Osteoblast (primary cell): ENCODE measurements around the gene FLT1. TPM values are rescaled to one million over a fixed set of nuclear protein-coding genes. Genes with fewer than 3 reads are reported as not detected.

ENCODE experiments used
- DNase-seq: peaks from one replicate; pipeline ENCODE4 v3.0.0; 2011; ENCODE audit warnings: low spot score, mixed read lengths; ENCODE audit not compliant: insufficient read length; ENCODE audit errors: missing footprints
- H2AFZ ChIP-seq: 2 replicates; pipeline ENCODE4 v1.6.0; 2011; ENCODE audit warnings: mild to moderate bottlenecking, low read length
- H3K27ac ChIP-seq: 2 replicates; pipeline ENCODE4 v1.5.1; 2011; ENCODE audit warnings: mild to moderate bottlenecking, low read depth, low read length, moderate library complexity
- H3K27me3 ChIP-seq: 2 replicates; pipeline ENCODE4 v1.6.0; 2012; ENCODE audit warnings: mild to moderate bottlenecking, control low read depth, inconsistent platforms, low read length, moderate library complexity; ENCODE audit not compliant: insufficient read depth
- H3K36me3 ChIP-seq: 2 replicates; pipeline ENCODE4 v1.5.1; 2011; ENCODE audit warnings: mild to moderate bottlenecking, low read length, control low read depth, moderate library complexity; ENCODE audit not compliant: insufficient read depth
- H3K4me1 ChIP-seq: 2 replicates; pipeline ENCODE4 v1.5.1; 2011; ENCODE audit warnings: mild to moderate bottlenecking, low read length, control low read depth, moderate library complexity; ENCODE audit not compliant: insufficient read depth
- H3K4me2 ChIP-seq: 2 replicates; pipeline ENCODE4 v1.6.0; 2011; ENCODE audit warnings: mild to moderate bottlenecking, low read length; ENCODE audit not compliant: insufficient read depth
- H3K4me3 ChIP-seq: fragments of 200-600 bp; sonication (generic); 3 replicates; pipeline ENCODE4 v1.5.1; 2012; ENCODE audit warnings: mild to moderate bottlenecking, low read length, inconsistent platforms; ENCODE audit not compliant: insufficient read depth
- H3K79me2 ChIP-seq: 2 replicates; pipeline ENCODE4 v1.6.0; 2012; ENCODE audit warnings: mild to moderate bottlenecking, low read length, control low read depth, inconsistent platforms; ENCODE audit not compliant: insufficient read depth
- H3K9me3 ChIP-seq: 2 replicates; pipeline ENCODE4 v1.5.1; 2011; ENCODE audit warnings: low read depth, low read length, control low read depth
- H4K20me1 ChIP-seq: 2 replicates; pipeline ENCODE4 v1.6.0; 2012; ENCODE audit warnings: mild to moderate bottlenecking, low read length, control low read depth; ENCODE audit not compliant: insufficient read depth
- total RNA-seq: library from RNA; depleted of rRNA; stranded (reverse); fragments of >200 nt; gene quantifications from 2 replicates; pipeline ENCODE4 v1.2.3, GENCODE V29; 2012
- TF ChIP-seq, protein P1 (sequence below): IDR thresholded peaks from 2 replicates; pipeline ENCODE4 v1.5.1; 2011; ENCODE audit warnings: mild to moderate bottlenecking, low read depth, low read length, moderate library complexity; ENCODE audit errors: extremely low read depth

FLT1 gene
- total RNA-seq, 1 donor = not detected

DNA sequence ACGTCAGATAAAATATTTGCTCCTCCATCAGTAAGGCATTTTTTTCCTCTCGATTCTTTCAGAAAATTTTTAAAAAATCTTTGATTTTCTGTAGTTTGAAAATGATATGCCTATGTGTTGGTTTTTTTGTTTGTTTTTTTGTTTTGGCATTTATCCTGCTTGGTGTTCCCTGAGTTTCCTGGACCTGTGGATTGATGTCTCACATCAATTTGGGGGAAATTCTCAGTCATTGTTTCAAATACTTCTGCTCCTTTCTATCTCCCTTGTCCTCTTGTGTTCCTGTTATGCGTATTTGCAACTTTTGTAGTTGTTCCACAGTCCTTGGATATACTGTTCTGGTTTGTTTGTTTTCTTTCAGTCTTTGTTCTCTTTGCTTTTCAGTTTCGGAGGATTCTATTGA lies 18.8 kb upstream of the FLT1 start:
- H3K27me3 ChIP-seq = peaks cover 8% of the 10 kb centered on the region
- H4K20me1 ChIP-seq = no peaks in the 10 kb centered on the region
- H3K4me2 ChIP-seq = no peak overlapping the region
- H3K9me3 ChIP-seq = no peaks in the 10 kb centered on the region
- H3K36me3 ChIP-seq = no peaks in the 10 kb centered on the region
- no peak overlapping the region for H3K27ac ChIP-seq
- DNase-seq = no peak
- H3K4me1 ChIP-seq = no peaks in the 10 kb centered on the region
- H3K4me3 ChIP-seq = no peak overlapping the region
- no peak overlapping the region for H2AFZ ChIP-seq
- H3K79me2 ChIP-seq = no peaks in the 10 kb centered on the region
- TF ChIP-seq, protein P1, sequence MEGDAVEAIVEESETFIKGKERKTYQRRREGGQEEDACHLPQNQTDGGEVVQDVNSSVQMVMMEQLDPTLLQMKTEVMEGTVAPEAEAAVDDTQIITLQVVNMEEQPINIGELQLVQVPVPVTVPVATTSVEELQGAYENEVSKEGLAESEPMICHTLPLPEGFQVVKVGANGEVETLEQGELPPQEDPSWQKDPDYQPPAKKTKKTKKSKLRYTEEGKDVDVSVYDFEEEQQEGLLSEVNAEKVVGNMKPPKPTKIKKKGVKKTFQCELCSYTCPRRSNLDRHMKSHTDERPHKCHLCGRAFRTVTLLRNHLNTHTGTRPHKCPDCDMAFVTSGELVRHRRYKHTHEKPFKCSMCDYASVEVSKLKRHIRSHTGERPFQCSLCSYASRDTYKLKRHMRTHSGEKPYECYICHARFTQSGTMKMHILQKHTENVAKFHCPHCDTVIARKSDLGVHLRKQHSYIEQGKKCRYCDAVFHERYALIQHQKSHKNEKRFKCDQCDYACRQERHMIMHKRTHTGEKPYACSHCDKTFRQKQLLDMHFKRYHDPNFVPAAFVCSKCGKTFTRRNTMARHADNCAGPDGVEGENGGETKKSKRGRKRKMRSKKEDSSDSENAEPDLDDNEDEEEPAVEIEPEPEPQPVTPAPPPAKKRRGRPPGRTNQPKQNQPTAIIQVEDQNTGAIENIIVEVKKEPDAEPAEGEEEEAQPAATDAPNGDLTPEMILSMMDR = no peak

DNA sequence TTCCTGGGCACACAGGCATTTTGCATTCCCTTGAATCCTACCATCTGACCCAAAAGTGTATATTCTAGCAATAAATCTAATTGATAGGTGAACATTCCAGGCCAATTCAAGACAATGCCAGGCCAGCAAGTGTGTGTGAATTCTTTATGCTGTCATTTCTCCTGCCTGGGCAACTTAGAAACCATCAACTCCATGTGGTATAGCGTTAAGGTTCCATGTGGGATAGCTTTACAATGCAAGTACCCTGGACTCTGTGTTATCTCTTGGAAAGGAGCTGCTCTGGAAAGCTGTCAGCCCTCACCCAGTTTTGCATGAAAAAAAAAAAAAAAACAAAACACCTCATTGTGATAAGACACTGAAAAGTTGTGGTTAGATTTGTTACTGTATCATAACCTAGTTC lies 15.6 kb upstream of the FLT1 start:
- H3K4me1 ChIP-seq = no peaks in the 10 kb centered on the region
- H3K4me2 ChIP-seq = no peak overlapping the region
- H3K9me3 ChIP-seq = no peaks in the 10 kb centered on the region
- H4K20me1 ChIP-seq = no peaks in the 10 kb centered on the region
- peaks cover 8% of the 10 kb centered on the region for H3K27me3 ChIP-seq
- no peaks in the 10 kb centered on the region for H3K79me2 ChIP-seq
- H3K4me3 ChIP-seq = no peak overlapping the region
- H3K27ac ChIP-seq = no peak overlapping the region
- TF ChIP-seq, protein P1 = no peak
- no peak for DNase-seq
- H2AFZ ChIP-seq = no peak overlapping the region
- no peaks in the 10 kb centered on the region for H3K36me3 ChIP-seq

DNA sequence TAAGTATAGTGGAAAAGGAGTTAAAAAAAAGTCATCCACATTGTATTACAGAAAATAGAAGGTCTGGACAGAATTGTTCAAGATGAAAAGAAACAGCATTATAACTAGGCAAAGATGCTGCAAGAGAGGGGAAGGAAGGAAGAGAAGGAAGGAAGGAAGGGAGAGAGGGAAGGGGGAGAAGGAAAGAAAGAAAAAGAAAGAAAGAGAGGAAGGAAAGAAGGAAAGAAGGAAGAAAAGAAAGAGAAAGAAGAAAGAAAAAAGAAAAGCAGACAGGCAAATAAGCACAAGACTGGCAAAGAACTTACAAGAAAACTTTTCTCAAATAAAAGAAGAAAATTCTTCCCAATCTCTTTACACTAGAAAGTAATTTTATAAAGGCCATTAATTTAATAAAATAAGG lies 15.1 kb upstream of the FLT1 start:
- no peaks in the 10 kb centered on the region for H3K79me2 ChIP-seq
- no peak overlapping the region for H3K4me3 ChIP-seq
- no peak for DNase-seq
- no peaks in the 10 kb centered on the region for H3K36me3 ChIP-seq
- TF ChIP-seq, protein P1 = no peak
- H3K4me1 ChIP-seq = no peaks in the 10 kb centered on the region
- H3K27me3 ChIP-seq = peaks cover 8% of the 10 kb centered on the region
- no peaks in the 10 kb centered on the region for H3K9me3 ChIP-seq
- no peak overlapping the region for H2AFZ ChIP-seq
- H4K20me1 ChIP-seq = no peaks in the 10 kb centered on the region
- no peak overlapping the region for H3K27ac ChIP-seq
- H3K4me2 ChIP-seq = no peak overlapping the region

DNA sequence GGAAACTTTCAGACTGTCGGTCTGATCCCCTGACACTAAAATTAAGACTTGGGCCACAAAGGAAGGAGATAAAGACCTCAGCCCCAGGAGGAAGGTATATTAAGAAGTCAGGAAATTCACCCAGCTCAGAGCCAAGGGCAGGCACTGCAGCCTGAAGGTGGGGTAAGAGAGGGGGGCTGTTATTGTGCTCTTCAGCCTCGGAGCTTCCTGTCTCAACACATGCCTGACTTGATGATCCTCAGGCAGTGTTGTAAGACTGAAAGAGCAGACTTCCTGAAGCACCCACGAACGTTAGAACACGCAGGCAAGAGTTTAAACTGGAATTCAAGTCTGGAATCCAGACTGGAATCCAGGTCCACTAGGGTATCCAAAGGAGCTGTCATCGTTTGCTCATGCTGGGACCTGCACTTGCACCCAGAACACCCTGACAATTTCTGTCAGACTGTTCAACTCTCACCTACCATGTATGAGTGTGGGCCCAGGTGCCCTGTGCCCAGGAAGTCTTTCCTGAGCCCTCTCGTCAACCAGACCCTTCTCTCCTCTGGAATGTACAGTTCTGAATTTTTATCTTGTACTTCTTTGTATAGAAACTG lies 10.7 kb upstream of the FLT1 start:
- TF ChIP-seq, protein P1 = no peak
- Histone ChIP-seq H3K4me3 (no peak overlapping the region), H3K79me2 (no peaks in the 10 kb centered on the region), H3K27me3 (peaks cover 13% of the 10 kb centered on the region), H3K36me3 (no peaks in the 10 kb centered on the region), H3K4me1 (no peaks in the 10 kb centered on the region), H3K4me2 (no peak overlapping the region), H3K9me3 (no peaks in the 10 kb centered on the region), H3K27ac (no peak overlapping the region), H2AFZ (no peak overlapping the region), H4K20me1 (no peaks in the 10 kb centered on the region)
- DNase-seq = no peak
